H1 (cell line): ENCODE results near the gene CDH18. TPM values are rescaled to one million over a fixed set of nuclear protein-coding genes. Genes with fewer than 3 reads are reported as not detected.

Source experiments
- CTCF ChIA-PET: fragments of 300-600 bp; sonication (Branson Sonifier 250); formaldehyde crosslinking; loops from one replicate; lab custom pipeline; 2021; ENCODE audit not compliant: partially characterized antibody; lab: Charles Lee
- POLR2A ChIA-PET: fragments of 300-600 bp; sonication (Branson Sonifier 250); formaldehyde crosslinking; loops from one replicate; lab custom pipeline; 2021; ENCODE audit warnings: inconsistent platforms; ENCODE audit not compliant: partially characterized antibody; lab: Charles Lee
- DNase-seq, 2 experiments: peaks; one replicate each; pipeline versions ENCODE4 v3.0.0 to v3.0.0-alpha.2; 2010 to 2022; ENCODE audit warnings: low spot score in 2 of 2, low read depth in 1 of 2, mixed read lengths in 1 of 2
- FAIRE-seq: peaks from 2 replicates; lab custom pipeline; 2011; peaks lifted over from hg19 to GRCh38; lab: Jason Lieb, UNC
- H2AFZ ChIP-seq: 2 replicates; pipeline ENCODE4 v1.8.1; 2012; ENCODE audit warnings: low read length, inconsistent platforms
- H2AK5ac ChIP-seq: 2 replicates; pipeline ENCODE4 v1.6.1; 2013; ENCODE audit warnings: low read depth, low read length
- H2BK120ac ChIP-seq: replicated peaks from 2 replicates; pipeline ENCODE3; 2013; ENCODE audit warnings: low read depth, low read length, inconsistent platforms
- H2BK12ac ChIP-seq: 2 replicates; pipeline ENCODE4 v1.6.1; 2013; ENCODE audit warnings: low read depth, low read length
- H2BK15ac ChIP-seq: 2 replicates; pipeline ENCODE4 v1.6.1; 2013; ENCODE audit warnings: low read length
- H2BK20ac ChIP-seq: 2 replicates; pipeline ENCODE4 v1.6.1; 2013; ENCODE audit warnings: low read length
- H2BK5ac ChIP-seq: 2 replicates; pipeline ENCODE4 v1.6.1; 2013; ENCODE audit warnings: low read depth, low read length
- H3K14ac ChIP-seq: 2 replicates; pipeline ENCODE4 v1.6.1; 2013; ENCODE audit warnings: inconsistent platforms; ENCODE audit not compliant: insufficient read length
- H3K18ac ChIP-seq: 2 replicates; pipeline ENCODE4 v1.6.1; 2013; ENCODE audit warnings: low read length; ENCODE audit errors: extremely low read depth
- H3K23ac ChIP-seq: 2 replicates; pipeline ENCODE4 v1.6.1; 2013; ENCODE audit warnings: inconsistent platforms; ENCODE audit not compliant: insufficient read length
- H3K23me2 ChIP-seq: 2 replicates; pipeline ENCODE4 v1.6.1; 2013; ENCODE audit warnings: low read depth, low read length
- H3K27ac ChIP-seq: 2 replicates; pipeline ENCODE4 v1.6.1; 2011; ENCODE audit warnings: low read depth, low read length, inconsistent platforms
- H3K27me3 ChIP-seq, 4 experiments: replicated peaks in 1 of 4; 1 replicate in 1 of 4; 2 replicates in 3 of 4; pipeline versions ENCODE4 v1.6.1 to v1.8.1; 2011 to 2013; ENCODE audit warnings: low read length in 3 of 4, mild to moderate bottlenecking in 3 of 4, inconsistent platforms in 2 of 4, mixed read lengths in 2 of 4, moderate library complexity in 1 of 4; ENCODE audit not compliant: control insufficient read depth in 3 of 4, insufficient read depth in 3 of 4; ENCODE audit errors: extremely low read depth in 1 of 4
- H3K36me3 ChIP-seq, 4 experiments: 2 replicates each; pipeline versions ENCODE4 v1.6.1 to v1.8.1; 2011 to 2013; ENCODE audit warnings: mild to moderate bottlenecking in 4 of 4, low read length in 3 of 4, moderate library complexity in 2 of 4, control low read depth in 1 of 4, inconsistent platforms in 1 of 4; ENCODE audit not compliant: insufficient read depth in 4 of 4, control insufficient read depth in 2 of 4
- H3K4ac ChIP-seq: replicated peaks from 2 replicates; pipeline ENCODE3; 2013; ENCODE audit warnings: low read length, low read depth, mixed read lengths, inconsistent platforms; ENCODE audit not compliant: insufficient read length
- H3K4me1 ChIP-seq, 4 experiments: replicated peaks in 1 of 4; 1 replicate in 1 of 4; 2 replicates in 3 of 4; pipeline versions ENCODE4 v1.6.1 to v1.8.1; 2011 to 2013; ENCODE audit warnings: low read length in 3 of 4, inconsistent platforms in 2 of 4, mixed read lengths in 1 of 4; ENCODE audit not compliant: insufficient read depth in 4 of 4, control insufficient read depth in 3 of 4
- H3K4me2 ChIP-seq, 2 experiments: 2 replicates each; pipeline versions ENCODE4 v1.6.1 to v1.8.1; 2011 to 2013; ENCODE audit warnings: low read depth in 2 of 2, low read length in 2 of 2, control low read depth in 1 of 2, inconsistent platforms in 1 of 2, mild to moderate bottlenecking in 1 of 2; ENCODE audit not compliant: insufficient read depth in 1 of 2
- H3K4me3 ChIP-seq, 4 experiments: fragments of 200-600, 300-600 bp in 1 of 4; sonication (generic), shearing (Covaris generic), sonication (Bioruptor Twin) in 1 of 4; 2 replicates each; pipeline versions ENCODE4 v1.5.1 to v1.8.1; 2011 to 2016; ENCODE audit warnings: low read length in 4 of 4, low read depth in 3 of 4, control low read depth in 2 of 4, inconsistent platforms in 2 of 4, mild to moderate bottlenecking in 2 of 4, mixed read lengths in 1 of 4, moderate library complexity in 1 of 4; ENCODE audit not compliant: insufficient read depth in 2 of 4; ENCODE audit errors: extremely low read depth in 1 of 4
- H3K56ac ChIP-seq: replicated peaks from 2 replicates; pipeline ENCODE3; 2013; ENCODE audit warnings: low read depth, mild to moderate bottlenecking, mixed read lengths, low read length, inconsistent platforms; ENCODE audit not compliant: insufficient read length
- H3K79me1 ChIP-seq: 2 replicates; pipeline ENCODE4 v1.6.1; 2013; ENCODE audit warnings: low read depth, low read length, control low read depth
- H3K79me2 ChIP-seq, 2 experiments: 2 replicates each; pipeline versions ENCODE4 v1.6.1 to v1.8.1; 2012 to 2013; ENCODE audit warnings: low read length in 2 of 2, mild to moderate bottlenecking in 2 of 2, inconsistent platforms in 1 of 2; ENCODE audit not compliant: insufficient read depth in 2 of 2, control insufficient read depth in 1 of 2
- H3K9ac ChIP-seq, 4 experiments: replicated peaks in 1 of 4; 1 replicate in 1 of 4; 2 replicates in 3 of 4; pipeline versions ENCODE4 v1.6.1 to v1.8.1; 2011 to 2013; ENCODE audit warnings: low read depth in 3 of 4, low read length in 3 of 4, control low read depth in 2 of 4, mild to moderate bottlenecking in 2 of 4, moderate library complexity in 2 of 4, inconsistent platforms in 1 of 4; ENCODE audit errors: extremely low read depth in 1 of 4
- H3K9me3 ChIP-seq, 2 experiments: 2 replicates each; pipeline versions ENCODE4 v1.6.1 to v1.8.1; 2012 to 2013; ENCODE audit warnings: mild to moderate bottlenecking in 2 of 2, moderate library complexity in 2 of 2, control low read depth in 1 of 2, inconsistent platforms in 1 of 2, low read depth in 1 of 2, low read length in 1 of 2, mixed read lengths in 1 of 2; ENCODE audit not compliant: insufficient read depth in 2 of 2
- H4K20me1 ChIP-seq, 2 experiments: replicated peaks in 1 of 2; 2 replicates each; pipeline versions ENCODE3 to v1.8.1; 2011 to 2013; ENCODE audit warnings: inconsistent platforms in 2 of 2, low read length in 2 of 2, mild to moderate bottlenecking in 1 of 2; ENCODE audit not compliant: insufficient read depth in 2 of 2, control insufficient read depth in 1 of 2
- H4K5ac ChIP-seq: 2 replicates; pipeline ENCODE4 v1.6.1; 2013; ENCODE audit warnings: low read length, low read depth, mixed read lengths, inconsistent platforms; ENCODE audit not compliant: insufficient read length
- H4K8ac ChIP-seq: 2 replicates; pipeline ENCODE4 v1.8.0; 2013; ENCODE audit warnings: mild to moderate bottlenecking, moderate library complexity, low read length, inconsistent platforms; ENCODE audit not compliant: insufficient read depth; ENCODE audit errors: extremely low read depth
- H4K91ac ChIP-seq: replicated peaks from 2 replicates; pipeline ENCODE3; 2013; ENCODE audit warnings: low read length, mixed read lengths, inconsistent platforms; ENCODE audit not compliant: insufficient read length
- BCL11A ChIP-seq, 2 experiments: IDR thresholded peaks; one replicate each; pipeline ENCODE4 v1.6.1; 2011; ENCODE audit warnings: low read depth in 2 of 2, low read length in 2 of 2, mild to moderate bottlenecking in 2 of 2
- CHD2 ChIP-seq: IDR thresholded peaks from 2 replicates; pipeline ENCODE4 v1.6.1; 2012; ENCODE audit warnings: low read length, improper control_type of control experiment
- EZH2 ChIP-seq: fragments of 200-600 bp; sonication (generic); IDR thresholded peaks from 2 replicates; pipeline ENCODE4 v1.7.1; 2012; ENCODE audit warnings: low read depth, mild to moderate bottlenecking, moderate library complexity, low read length, inconsistent platforms; ENCODE audit not compliant: severe bottlenecking
- FOSL1 ChIP-seq: IDR thresholded peaks from 2 replicates; pipeline ENCODE4 v1.6.1; 2011; ENCODE audit warnings: mild to moderate bottlenecking, low read depth, low read length, moderate library complexity; ENCODE audit not compliant: insufficient read depth
- GABPA ChIP-seq: IDR thresholded peaks from 2 replicates; pipeline ENCODE4 v1.6.1; 2011; ENCODE audit warnings: mild to moderate bottlenecking, low read length, moderate library complexity, borderline replicate concordance; ENCODE audit not compliant: insufficient read depth
- POLR2AphosphoS5 ChIP-seq: IDR thresholded peaks from 2 replicates; pipeline ENCODE4 v1.6.1; 2011; ENCODE audit warnings: low read depth, low read length
- POU5F1 ChIP-seq: IDR thresholded peaks from 2 replicates; pipeline ENCODE4 v1.6.1; 2011; ENCODE audit warnings: low read depth, mild to moderate bottlenecking, low read length, moderate library complexity
- TEAD4 ChIP-seq: IDR thresholded peaks from 2 replicates; pipeline ENCODE4 v1.6.1; 2012; ENCODE audit warnings: low read depth, low read length, inconsistent platforms, mixed read lengths
- WGBS, 2 experiments: shearing (Covaris generic) in 1 of 2; methylation state at CpG; one replicate each; pipeline versions ENCODE4 v1.1.6 to v1.1.7; 2013 to 2015; ENCODE audit warnings: low lambda C conversion rate in 2 of 2, mixed read lengths in 2 of 2, inconsistent platforms in 1 of 2, low coverage in 1 of 2, missing lambda C conversion rate in 1 of 2; ENCODE audit not compliant: insufficient replicate concordance in 2 of 2, insufficient coverage in 1 of 2, insufficient read length in 1 of 2; ENCODE audit errors: extremely low coverage in 1 of 2, missing lambda C conversion rate in 1 of 2; 5-methylcytosine and 5-hydroxymethylcytosine counted together
- polyA plus RNA-seq, 7 experiments: library from polyadenylated mRNA; depleted of rRNA in 3 of 7; stranded (reverse) in 5 of 7; unstranded in 2 of 7; fragments of >200 nt in 5 of 7; fragments of 200-250 nt in 2 of 7; gene quantifications; 1 replicate in 5 of 7; 2 replicates in 1 of 7; 4 replicates in 1 of 7; pipeline versions ENCODE4 v1.2.1 to v1.2.3, GENCODE V29; 2011 to 2013; ENCODE audit warnings: missing spikeins in 2 of 7, mixed read lengths in 2 of 7
- total RNA-seq: library from RNA; stranded (reverse); fragmentation: NEBNext Ultra II Directional; extraction: Animal tissue kit (Norgen Biotek cat#: 25700); gene quantifications from 2 replicates; pipeline ENCODE4 v1.2.1, GENCODE V29; 2021

Gene CDH18
- total and polyA plus RNA-seq, 2 of the 8 experiments (the other 6 are each of a cell fraction or from before 2014, with no cell fraction given), result 0.30 to 0.32 TPM

GRCh38 chr5:19855931-19856330, 132.1 kb downstream of the CDH18 start:
- Histone ChIP-seq H3K27ac (no peak overlapping the region), H3K27me3 (no peaks in the 10 kb centered on the region), H3K79me1 (no peaks in the 10 kb centered on the region), H3K4me1 (peaks cover 0 to 5% (median 0%) of the 10 kb centered on the region in 4 experiments; a peak in 1 of 7 replicates), H3K23ac (no peak overlapping the region), H4K8ac (no peak overlapping the region), H2BK15ac (no peak overlapping the region), H3K14ac (no peak overlapping the region), H4K5ac (no peak overlapping the region), H2AK5ac (no peak overlapping the region), H4K20me1 (no peaks in the 10 kb centered on the region), H3K4me2 (no peak overlapping the region), H3K23me2 (no peaks in the 10 kb centered on the region), H3K4me3 (no peak overlapping the region), H2BK120ac (no peak overlapping the region), H3K9ac (no peak overlapping the region), H3K36me3 (no peaks in the 10 kb centered on the region), H3K79me2 (no peaks in the 10 kb centered on the region), H2AFZ (no peak overlapping the region), H2BK5ac (no peak overlapping the region), H3K18ac (no peak overlapping the region), H3K9me3 (no peaks in the 10 kb centered on the region), H2BK12ac (no peak overlapping the region), H3K56ac (no peak overlapping the region), H2BK20ac (no peak overlapping the region), H4K91ac (no peak overlapping the region)
- ChIA-PET CTCF (no interaction called here), POLR2A (no interaction called here)
- FAIRE-seq, result no peak
- 88% methylated on average over 3 of the region's 3 CpGs; no CpG with 5 or more reads in 1 of the 2 experiments for WGBS, 2 experiments
- no peak for DNase-seq
- TF ChIP-seq POU5F1 (no peak), POLR2AphosphoS5 (no peak), CHD2 (no peak), FOSL1 (no peak), GABPA (no peak), TEAD4 (no peak), BCL11A (IDR thresholded peaks at IDR 0.05; ENCODE audit: low read depth in 2 of 2, low read length in 2 of 2) (no peak), EZH2 (no peak)
- TF ChIP-seq, all 59 proteins: peak for 0
- no peak overlapping the region for H3K4ac ChIP-seq
